GM18519 (cell line): ENCODE data around the gene PCDH18.
"Not testable (repeated sequence)": the region's sequence is repeated elsewhere in the genome, so short reads cannot be mapped to it uniquely, and the experiment has no call there.

Experiments
- ATAC-seq: cut with Tn5 transposase; IDR thresholded peaks from one replicate; pipeline ENCODE4 v1.9.1; 2021; ENCODE audit warnings: mild to moderate bottlenecking, moderate library complexity; ENCODE audit not compliant: unreplicated experiment, low FRiP score

PCDH18 gene

DNA sequence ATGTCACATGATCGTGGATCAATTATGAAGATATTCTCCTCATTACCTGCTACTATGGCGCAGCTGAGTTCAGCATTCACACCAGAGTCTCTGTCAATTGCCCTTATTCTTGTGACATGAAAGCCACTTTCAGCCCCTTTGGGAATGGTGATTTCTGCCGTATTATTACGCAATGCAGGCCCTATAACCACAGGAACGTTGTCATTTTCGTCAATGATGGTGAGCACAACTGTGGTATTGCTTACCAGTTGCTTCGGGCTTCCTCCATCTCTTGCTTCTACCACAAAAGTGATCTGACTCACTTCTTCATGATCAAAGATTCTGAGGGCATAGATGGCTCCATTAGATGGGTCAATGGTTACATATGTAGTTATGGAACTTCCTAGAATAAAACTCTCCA, 2.1 kb downstream of the PCDH18 start:
- ATAC-seq, result no peak

DNA sequence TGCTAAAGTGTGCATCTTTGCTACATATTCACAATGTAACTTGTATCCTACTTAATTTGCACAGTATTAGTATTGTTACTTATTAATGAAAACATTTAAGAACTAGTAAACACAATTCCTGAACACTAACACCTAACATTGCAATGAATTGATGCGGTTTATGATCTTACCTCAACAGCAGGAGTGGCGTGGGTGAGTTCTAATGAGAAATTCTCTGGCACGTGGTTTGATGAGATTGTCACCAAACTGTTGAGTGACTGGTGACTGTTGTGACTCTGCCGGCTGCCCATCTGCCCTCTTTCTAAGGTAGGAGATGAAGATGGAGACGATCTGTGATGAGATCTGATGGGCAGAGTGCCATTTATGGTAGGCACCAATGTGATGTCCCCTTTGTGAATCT, 2.9 kb downstream of the PCDH18 start:
- ATAC-seq, result no peak

DNA sequence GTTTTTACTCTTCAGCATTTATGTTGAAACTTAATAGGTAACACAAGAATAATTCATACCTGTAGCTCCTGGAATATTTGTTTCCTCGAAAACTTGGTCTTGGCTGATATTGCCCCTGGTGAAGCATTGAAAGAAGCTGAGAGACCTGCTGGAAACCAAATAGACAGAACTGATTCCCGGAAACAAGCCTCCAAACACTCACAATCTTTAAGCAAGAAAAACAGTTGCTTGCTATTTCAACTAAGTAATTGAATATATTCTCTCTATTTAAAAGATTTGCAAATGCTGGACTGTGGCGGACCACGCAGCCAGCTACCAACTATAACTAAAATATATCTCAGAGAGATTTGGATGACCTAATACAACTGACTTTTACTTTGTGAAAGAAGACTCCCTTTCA, 3.6 kb downstream of the PCDH18 start:
- no peak for ATAC-seq

DNA sequence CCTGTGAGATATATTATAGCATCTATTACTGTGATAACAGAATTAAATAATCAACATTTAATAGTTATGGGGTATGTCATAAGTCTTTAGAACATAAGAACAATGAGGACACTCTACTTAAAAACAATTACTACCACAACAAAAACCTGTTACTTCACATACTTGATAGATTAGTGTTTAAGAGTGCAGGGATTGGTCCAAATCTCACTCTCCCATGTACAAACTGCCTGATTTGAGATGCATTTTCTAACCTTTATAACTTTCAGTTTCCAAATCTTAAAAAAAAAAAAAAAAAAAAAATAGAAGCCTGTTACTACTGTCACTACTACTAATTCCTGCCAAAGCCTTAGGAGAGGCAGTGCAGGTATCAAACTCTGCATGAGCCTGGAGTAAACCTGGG, 5.6 kb downstream of the PCDH18 start:
- no peak for ATAC-seq

DNA sequence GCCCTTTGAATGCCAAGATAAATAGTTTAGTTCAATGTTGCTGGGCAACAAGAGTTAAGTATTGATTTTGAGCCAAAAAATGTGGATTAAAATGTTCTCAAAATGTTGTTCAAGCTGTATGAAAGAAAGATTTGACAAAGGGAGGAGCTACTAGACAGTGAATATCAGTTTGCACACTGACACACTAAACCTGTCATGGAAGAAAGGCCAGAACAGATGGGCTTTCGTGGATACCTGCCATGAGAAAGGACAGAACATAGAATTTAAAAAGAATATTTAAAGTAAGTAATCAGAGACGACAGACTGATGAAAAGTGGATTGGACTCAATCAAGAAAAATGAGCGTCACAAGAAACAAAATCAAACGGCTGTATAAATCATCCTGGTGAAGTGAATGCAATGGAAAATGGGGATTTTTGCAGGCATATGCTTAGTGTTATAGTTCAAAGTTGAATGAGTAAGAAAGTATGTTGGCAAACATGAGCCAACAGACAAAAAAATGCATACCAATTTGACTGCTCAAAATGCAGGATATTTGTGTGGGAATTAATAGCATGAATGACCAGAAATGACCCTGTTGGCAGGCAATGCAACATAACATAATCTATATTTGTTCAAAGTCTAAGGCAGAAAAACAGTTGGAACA, 7.4 kb downstream of the PCDH18 start:
- no peak for ATAC-seq

DNA sequence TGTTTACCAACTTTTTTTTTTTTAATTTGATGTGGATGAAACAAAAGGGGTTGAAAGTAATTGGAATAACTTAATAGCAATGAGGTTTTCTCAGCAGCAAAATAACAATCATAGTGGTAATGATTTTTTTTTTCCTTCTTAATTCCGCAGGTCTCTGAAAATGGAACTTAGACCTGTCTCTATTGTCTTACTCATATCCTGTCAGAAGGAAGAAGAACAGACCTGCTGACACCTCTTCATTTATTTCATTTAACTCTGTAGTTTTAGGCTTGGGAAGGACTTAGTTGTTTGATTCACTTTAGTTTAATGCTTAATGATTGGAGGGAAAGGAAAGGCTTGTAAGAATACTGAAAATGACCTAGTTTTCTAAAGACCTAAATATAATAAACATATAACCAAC, 9.0 kb downstream of the PCDH18 start:
- no peak for ATAC-seq

DNA sequence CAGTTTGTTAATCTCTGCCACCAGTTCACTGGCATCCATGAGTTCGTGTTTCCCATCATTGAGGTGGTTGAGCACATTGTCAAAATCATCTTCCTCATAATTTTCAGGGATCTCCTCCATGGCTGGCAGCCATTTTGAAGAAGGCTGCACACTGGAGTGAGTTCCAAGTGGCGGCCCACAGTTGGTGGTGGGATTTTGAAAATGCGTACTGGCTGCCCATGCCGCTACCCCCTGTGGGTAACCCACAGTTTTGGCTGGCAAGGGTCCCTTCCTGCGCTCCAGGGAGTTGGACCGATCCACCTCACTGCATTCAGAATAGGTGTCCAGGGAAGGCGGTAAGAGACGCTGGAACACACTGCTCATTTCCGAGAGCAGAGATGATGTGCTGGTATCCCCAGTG, 11.2 kb downstream of the PCDH18 start:
- ATAC-seq, result no peak

DNA sequence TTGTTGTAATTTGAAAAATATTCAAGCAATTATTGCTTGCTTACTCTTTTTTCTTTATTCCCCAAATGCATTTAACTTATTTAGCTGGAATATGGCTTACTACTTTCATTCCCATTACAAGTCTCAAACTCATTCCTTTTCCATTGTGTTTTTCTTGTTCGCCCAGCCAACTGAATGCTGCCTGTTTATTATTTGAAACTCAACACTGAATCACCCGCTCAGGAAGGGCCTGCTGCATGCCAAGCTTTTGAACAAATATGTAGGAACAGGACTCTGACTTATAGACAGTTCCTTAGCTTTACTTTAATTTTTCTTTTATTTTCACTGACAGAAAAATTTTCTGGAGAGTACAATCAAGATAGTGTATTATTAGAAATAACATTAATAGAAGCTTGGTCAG, 12.9 kb downstream of the PCDH18 start:
- no peak for ATAC-seq

DNA sequence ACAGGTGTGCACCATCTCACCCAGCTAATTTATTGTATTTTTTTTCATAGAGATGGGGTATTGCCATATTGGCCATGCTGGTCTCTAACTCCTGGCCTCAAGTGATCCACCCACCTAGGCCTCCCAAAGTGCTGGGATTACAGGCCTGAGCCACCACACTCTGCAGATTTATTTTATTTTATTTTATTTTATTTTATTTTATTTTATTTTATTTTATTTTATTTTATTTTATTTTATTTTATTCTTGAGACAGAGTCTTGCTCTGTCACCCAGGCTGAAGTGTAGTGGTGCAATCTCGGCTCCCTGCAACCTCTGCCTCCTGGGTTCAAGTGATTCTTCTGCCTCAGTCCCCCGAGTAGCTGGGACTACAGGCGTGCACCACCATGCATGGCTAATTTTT, 15.0 kb downstream of the PCDH18 start:
- not testable (repeated sequence) for ATAC-seq

DNA sequence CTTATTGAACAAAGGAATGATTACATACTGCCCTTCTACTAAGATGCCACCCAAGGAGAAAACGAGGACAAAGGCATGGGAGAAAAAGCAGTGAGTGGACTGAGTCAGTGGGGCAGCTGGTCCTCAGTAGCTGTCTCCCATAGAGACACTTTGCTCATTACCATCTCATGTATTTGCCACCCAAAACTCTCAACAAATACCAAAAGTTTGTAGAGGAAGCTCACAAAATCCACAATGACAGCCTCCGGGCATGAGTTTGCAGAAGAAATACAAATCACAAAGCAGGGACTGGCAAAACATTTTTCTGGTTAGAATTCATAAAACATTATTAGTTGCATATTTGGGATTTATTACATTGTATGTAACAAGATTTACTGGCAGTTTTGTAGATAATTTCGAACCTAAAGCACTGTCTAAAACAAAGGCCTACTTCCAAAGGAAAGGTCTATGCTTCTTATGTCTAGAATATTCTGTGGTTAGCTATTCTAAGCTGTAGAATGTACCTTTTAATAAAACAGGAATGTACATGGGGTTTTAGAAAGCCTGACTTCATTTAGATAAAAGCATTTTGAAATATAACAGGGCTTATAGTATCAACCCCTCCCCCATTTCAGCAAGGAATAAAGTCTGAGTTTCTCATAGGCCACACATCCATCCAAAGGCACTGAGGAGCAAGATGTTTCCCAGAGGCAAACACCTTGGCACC, 17.7 kb downstream of the PCDH18 start:
- no peak for ATAC-seq

DNA sequence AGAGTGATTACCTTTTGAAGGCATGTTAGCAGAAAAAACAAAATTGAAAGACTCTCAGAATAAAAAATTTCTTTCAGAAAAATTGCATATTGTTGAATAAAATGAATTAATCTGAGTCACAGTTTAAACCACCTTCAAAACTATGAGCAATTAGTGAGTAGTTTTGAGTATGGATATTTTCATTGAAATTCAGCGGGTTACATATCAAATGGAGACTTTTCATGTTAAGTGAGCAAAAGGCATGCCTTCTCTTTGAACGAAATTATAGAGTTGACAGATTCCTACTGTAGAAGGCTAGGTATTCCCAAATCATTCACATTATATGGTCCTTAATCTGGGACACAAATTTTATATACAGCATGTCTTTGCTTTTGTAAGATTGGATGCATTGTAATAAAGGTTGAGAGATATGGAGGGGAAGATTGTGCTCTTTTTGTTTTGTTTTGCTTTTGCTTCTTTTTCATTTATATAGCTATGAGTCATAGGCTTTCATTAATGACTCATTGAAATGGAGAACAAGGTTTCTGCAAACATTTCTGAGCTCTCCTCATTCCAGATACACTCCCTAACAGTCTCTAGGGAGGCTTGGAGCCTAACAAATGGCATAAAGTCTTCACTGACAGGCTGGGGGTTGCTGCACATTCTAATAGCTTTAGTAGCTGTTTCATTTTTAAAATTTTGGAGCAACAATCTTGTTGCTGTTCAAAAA, 21.6 kb downstream of the PCDH18 start:
- no peak for ATAC-seq

DNA sequence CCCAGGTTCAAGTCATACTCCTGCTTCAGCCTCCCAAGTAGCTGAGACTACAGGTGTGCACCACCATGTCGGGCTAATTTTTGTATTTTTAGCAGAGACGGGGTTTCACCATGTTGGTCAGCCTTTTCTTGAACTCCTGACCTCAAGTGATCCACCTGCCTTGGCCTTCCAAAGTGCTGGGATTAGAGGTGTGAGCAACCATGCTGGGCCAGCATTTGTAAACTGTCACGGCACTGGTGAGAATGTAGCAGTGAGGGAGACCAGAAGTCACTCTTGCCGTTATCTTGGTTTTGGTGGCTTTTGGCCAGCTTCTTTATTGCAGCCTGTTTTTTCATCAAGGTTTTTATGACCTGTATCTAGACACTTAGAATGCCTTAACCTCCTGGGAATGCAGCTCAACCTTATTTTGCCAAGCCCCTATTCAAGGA, 22.4 kb downstream of the PCDH18 start:
- no peak for ATAC-seq

DNA sequence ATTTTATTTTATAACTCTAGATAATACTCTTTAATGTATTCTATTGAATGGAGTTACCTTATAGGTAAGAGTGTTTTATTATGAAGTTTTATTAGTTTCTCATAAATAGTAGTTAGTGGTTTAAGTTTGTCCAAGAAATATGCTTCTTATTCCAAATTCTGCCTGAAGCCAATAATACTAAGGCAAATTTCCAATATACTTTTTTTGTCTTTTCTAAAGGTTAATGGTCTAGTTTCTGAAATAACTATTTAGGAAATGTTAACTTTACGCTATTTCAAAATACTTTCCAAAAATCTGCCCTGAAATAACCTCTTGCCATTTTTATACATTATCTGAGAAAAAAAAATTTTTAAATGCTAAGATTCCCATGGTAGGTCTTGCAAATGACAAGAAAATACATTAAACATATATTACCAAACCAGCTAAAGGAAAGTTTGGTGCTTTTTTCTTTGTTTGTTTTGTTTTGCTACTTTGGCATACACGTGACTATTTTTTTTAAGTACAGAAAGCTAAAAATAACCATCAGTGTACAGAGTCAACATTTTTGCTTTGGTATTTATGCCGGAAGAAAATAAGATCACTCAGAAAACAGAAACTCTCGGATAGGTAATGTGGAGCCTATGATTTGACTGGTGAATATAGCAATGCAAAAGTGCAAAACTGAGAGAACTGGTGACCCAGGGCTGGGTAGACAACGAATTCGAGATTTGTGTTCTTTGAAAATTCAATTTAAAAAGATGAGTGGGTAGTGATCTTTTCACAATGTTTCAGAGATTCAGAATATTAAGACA, 29.8 kb downstream of the PCDH18 start:
- no peak for ATAC-seq

DNA sequence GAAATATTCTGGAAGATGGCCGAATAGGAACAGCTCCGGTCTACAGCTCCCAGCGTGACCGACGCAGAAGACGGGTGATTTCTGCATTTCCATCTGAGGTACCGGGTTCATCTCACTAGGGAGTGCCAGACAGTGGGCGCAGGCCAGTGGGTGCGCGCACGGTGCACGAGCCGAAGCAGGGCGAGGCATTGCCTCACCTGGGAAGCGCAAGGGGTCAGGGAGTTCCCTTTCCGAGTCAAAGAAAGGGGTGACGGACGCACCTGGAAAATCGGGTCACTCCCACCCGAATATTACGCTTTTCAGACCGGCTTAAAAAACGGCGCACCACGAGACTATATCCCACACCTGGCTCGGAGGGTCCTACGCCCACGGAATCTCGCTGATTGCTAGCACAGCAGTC, 36.0 kb downstream of the PCDH18 start:
- not testable (repeated sequence) for ATAC-seq

DNA sequence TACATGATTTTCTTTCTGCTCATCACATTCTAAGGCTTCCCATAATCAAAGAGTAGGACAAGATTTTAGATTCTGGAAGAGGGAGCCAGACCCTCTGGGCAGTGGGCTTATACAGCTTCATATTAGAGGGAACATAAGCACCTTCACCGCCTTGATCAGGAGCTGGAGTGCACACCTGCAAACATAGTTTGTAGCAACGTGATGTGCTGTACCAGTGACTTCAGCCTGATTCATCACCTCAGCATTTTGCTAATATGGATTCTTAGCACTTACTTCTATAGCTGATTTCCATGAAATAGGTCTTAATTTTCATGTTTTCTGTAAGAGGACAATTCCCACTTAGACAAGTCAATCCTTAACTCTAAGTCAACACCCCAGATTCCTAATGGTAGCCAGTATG, 36.7 kb downstream of the PCDH18 start:
- no peak for ATAC-seq

DNA sequence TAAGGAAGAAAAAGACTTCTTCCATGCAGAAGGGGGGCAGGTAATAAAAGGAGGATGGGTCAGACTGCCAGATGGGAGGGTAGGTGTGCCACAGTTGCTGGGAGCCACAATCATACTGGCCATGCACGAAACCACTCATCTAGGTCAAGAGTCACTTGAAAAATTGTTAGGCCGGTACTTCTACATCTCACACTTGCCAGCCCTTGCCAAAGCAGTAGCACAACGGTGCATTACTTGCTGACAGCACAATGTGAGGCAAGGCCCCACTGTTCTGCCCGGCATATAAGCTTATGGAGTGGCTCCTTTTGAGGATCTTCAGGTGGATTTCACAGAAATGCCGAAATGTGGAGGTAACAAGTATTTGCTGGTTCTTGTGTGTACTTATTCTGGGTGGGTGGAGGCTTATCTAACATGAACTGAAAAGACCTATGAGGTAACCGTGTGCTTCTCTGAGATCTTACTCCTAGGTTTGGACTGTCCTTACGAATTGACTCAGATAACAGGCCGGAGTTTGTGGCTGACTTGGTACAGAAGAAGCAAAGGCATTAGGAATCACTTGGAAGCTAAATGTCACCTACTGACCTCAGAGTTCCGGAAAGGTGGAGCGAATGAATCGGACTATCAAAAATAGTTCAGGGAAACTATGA, 48.9 kb downstream of the PCDH18 start:
- not testable (repeated sequence) for ATAC-seq

DNA sequence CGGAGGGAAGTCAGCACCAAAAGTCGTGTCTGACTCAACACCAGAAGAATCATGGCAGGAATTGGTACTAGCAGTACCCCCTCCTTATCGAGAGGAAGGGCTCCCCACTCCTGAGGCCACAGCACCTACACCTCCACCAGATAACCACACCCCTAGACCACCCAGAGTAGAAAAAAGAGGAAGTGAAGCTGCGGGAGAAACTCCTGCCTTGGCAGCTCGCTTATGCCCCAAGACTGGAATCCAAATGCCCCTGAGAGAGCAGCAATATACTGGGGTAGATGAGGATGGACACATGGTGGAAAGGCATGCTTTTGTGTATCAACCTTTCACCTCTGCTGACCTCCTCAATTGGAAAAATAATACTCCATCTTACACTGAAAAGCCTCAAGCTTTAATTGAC, 52.6 kb downstream of the PCDH18 start:
- not testable (repeated sequence) for ATAC-seq

DNA sequence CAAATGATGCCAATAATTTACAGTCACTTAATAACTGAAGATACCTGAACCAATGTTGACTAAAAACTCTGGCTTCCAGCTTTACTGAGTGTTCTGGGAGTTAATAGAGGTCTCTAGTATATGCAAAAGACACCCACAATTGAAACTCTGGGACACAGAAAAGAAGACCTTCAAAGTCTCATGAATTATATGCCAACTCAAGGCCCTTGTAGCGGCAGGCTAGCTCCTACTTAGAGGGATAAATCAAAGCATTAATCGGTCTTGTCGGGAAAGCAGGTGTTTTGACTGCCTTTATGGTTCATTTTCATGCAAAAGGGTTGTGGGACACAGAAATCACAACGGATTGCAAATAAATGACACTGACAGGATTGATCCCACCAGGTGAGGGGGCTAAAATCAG, 55.9 kb downstream of the PCDH18 start:
- no peak for ATAC-seq

DNA sequence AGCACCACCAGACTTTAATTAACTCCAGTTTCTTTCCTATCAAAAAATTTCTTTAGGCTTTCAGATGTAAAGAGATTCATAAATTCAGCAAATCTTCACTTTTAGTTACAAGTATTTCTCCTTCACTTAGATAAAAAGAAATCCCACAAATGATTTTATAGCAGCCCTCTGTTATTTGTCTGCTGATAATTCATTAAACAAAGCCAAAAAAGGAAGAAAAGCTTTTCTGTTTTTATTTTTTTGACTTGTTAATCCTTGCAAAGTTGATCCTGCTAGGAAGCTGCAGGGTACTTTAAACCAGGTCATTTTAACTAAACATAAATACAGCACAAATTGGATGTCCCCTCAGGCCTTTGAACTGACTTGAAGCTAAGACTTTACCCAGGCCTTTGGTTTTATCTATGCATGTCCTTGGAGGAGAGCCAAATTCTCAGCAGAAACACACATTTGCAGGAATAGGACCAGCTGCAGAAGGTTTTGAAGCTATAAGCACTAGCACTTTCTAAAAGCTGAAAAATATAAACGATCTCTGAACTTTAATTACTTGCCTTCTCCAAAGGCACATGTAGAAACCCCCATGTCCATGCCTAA, 57.5 kb downstream of the PCDH18 start:
- no peak for ATAC-seq

DNA sequence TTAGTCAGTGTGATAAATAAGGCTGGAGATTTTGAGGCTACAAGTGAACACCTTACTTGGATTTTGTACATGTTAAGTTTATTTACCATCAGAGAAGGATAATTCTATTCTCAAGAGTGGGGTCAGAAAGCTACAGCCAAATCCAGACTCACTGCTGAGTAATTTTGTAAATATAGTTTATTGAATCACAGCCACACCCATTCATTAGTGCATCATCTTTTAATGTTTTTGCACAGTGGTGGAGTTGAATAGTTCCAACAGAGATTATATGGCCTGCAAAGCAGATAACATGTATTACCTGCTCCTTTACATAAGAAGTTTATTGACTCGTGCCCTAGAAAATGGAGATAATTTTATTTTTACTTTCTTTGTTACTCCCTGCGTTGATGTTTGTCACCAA, 60.4 kb downstream of the PCDH18 start:
- ATAC-seq, result no peak
